ENCODE data around the gene RSRC1.
A peak's percentile ranks its signal among the peaks of the same experiment; 100 is the strongest.

DNA sequence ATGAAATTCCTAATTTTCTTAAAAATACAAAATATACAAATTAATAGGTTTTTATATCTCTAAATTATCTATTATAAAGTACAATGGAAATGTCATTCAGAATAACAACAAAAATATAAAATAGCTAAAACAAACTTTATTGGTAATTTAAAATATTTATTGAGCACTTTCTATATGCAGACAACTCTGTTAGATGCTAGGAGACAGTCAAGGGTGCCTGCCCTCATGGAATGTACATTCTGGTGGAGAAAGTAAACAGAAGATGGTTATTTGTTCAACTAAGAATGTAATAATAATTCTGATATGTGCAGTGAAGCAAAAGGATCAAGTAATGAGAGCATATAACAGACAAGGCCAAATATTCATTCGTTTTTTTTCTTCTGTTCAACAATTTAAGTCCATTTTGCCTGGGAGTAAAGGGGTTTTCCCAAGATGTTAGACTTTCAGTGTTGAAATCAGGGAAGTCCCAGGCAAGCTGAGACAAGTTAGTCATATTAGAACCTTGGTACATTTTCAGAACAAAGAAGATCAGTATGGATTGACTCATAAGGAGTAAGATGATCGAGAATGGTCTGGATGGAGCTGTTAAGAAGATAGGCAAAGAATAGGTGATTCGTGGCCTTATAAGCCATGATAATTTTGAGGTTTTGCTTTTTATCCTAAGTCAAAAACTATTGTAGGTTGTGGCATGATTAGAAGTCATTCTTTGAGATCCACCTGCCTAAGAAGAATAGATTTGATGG, 310.9 kb downstream of the RSRC1 start:
- TF ChIP-seq, protein P1, sequence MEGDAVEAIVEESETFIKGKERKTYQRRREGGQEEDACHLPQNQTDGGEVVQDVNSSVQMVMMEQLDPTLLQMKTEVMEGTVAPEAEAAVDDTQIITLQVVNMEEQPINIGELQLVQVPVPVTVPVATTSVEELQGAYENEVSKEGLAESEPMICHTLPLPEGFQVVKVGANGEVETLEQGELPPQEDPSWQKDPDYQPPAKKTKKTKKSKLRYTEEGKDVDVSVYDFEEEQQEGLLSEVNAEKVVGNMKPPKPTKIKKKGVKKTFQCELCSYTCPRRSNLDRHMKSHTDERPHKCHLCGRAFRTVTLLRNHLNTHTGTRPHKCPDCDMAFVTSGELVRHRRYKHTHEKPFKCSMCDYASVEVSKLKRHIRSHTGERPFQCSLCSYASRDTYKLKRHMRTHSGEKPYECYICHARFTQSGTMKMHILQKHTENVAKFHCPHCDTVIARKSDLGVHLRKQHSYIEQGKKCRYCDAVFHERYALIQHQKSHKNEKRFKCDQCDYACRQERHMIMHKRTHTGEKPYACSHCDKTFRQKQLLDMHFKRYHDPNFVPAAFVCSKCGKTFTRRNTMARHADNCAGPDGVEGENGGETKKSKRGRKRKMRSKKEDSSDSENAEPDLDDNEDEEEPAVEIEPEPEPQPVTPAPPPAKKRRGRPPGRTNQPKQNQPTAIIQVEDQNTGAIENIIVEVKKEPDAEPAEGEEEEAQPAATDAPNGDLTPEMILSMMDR (IDR thresholded peaks at IDR 0.05): no peak
- TF ChIP-seq POLR2A (IDR thresholded peaks at IDR 0.05) (no peak), POLR2AphosphoS5 (IDR thresholded peaks at IDR 0.05; ENCODE audit: insufficient read depth in 1 of 2, low read depth in 1 of 2) (peak in 1 of 2 donors; percentile 55)
